GM10266 (cell line): ENCODE results near the gene NUP98.

ENCODE experiments used
- DNase-seq: peaks from one replicate; pipeline ENCODE4 v3.0.0; 2012; ENCODE audit errors: extremely low spot score
- TF ChIP-seq, protein P1 (sequence below): IDR thresholded peaks from 2 replicates; pipeline ENCODE4 v1.5.1; 2012; ENCODE audit warnings: mild to moderate bottlenecking, low read depth; ENCODE audit not compliant: control insufficient read depth, insufficient read depth; ENCODE audit errors: missing control alignments

The NUP98 gene

DNA sequence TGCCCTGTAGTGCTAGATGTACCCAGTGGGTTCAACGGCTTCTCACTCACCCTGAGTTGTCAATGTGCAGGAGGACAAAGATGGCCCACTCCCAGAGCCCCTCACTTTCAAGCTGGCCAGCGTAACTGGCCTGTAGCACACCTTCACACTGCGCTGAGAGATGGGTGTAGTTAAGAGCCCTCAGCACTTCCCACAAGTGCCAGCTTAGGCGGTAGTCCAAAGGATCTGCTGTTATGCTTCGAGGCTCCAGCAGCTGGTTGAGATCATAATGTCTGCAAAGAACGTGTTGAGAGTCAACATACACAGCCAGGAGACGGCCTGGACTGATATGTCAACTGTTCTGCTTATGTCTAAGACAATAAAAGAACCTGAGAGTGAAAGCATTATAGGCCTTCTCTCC, 111.4 kb downstream of the NUP98 start:
- no peak for DNase-seq

DNA sequence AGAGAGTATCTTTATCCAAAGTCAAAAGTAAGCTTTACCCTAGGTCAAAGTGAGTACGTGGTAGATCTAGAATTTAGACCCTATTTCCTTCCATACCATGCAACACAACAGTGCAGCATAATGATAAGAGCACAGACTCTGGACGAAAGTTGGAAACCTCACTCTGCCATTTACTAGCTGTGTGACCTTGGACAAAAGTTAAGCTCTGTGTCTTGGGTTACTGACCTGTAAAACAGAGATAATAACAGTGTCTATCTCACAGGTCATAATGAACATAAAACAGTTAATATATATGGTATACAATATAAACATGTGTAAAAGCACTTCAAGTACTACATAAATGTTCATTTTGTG, 112.6 kb downstream of the NUP98 start:
- DNase-seq: no peak
- TF ChIP-seq, protein P1, sequence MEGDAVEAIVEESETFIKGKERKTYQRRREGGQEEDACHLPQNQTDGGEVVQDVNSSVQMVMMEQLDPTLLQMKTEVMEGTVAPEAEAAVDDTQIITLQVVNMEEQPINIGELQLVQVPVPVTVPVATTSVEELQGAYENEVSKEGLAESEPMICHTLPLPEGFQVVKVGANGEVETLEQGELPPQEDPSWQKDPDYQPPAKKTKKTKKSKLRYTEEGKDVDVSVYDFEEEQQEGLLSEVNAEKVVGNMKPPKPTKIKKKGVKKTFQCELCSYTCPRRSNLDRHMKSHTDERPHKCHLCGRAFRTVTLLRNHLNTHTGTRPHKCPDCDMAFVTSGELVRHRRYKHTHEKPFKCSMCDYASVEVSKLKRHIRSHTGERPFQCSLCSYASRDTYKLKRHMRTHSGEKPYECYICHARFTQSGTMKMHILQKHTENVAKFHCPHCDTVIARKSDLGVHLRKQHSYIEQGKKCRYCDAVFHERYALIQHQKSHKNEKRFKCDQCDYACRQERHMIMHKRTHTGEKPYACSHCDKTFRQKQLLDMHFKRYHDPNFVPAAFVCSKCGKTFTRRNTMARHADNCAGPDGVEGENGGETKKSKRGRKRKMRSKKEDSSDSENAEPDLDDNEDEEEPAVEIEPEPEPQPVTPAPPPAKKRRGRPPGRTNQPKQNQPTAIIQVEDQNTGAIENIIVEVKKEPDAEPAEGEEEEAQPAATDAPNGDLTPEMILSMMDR: no peak

More for the DNA sequence above, 111.4 kb downstream of the NUP98 start:
- TF ChIP-seq, protein P1: no peak

DNA sequence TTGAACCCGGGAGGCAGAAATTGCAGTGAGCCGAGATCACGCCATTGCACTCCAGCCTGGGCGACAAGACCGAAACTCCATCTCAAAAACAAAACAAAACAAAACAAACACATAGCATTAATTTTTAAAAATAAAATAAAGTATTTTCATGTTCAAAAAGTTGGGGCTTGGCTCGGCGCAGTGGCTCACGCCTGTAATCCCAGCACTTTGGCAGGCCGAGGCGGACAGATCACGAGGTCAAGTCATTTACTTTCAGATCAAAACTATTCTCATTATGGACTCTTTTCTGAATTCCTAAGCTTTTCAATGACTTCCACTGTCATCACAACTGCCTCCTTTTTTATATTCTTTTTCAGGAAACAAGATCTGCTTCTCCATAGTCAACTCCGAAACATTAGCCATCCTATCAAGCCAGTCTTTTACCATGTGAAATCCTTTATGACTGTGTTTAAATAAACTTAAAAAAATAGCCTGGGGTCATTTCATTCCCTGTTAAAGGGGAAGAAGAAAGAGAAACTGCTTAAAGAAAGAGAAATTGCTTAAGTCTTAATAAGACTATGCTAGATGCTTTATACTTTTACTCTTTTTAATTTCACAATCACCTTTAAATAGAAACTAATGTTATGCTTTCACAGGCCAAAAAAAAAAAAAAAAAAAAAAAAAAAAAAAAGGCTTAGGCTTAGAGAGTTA, 113.1 kb downstream of the NUP98 start:
- no peak for DNase-seq
- TF ChIP-seq, protein P1: no peak

DNA sequence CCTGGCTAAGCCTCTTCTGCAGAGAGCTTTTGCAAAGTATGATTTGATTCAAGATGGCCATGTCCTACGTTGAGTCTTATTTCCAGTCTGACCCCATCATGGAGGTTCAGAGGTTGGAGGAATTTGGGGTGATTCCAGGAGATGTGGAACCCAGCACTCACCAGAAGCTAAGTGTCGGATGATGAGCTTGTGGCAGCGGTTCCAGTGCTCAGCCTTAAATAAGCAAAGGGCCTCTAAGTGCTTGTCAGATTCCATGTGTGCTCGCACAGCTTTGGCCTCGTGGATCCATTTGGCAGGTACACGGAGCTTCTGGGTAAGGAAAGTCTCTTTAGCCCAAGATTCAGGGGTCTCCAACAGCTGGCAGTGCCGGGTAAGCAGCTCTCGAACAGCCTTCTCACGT, 114.3 kb downstream of the NUP98 start:
- TF ChIP-seq, protein P1: no peak
- DNase-seq: no peak

DNA sequence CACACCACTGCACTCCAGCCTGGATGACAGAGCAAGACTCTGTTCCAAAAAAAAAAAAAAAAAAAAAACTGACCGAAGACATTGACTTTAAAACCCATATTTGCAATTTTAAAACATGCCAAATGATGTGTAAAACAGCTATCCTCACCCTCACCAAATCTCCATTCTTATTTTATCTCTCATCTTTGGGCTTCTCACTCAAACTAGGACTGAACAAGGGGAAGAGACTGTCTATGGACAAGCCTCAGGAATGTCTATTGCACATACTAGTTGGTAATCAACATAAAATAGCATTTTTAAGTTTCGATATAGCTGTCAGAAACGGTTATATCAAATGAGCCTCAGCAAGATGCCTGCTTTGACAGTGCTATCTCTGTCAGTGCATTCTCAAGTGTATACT, 118.3 kb downstream of the NUP98 start:
- TF ChIP-seq, protein P1: no peak
- DNase-seq: no peak

DNA sequence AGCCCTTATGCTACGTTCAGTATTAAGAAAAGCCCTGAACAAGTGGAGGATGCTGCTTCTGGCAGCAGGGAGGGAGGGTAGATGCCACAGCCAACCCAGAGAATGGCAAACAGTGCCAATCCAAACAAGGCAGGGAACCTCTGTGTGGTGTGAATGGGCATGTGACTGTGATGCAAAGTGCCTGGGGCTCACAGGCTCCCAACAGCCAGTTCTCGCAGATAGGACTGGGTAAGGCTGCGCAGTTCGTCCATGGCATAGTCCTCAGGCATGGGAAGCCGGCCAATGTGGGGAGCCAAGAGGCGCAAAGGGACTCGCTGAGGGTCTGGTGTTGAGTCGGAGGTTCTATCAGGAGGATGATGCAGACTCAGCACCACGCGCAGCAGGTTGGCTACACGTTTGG, 121.4 kb downstream of the NUP98 start:
- TF ChIP-seq, protein P1: no peak
- no peak for DNase-seq

DNA sequence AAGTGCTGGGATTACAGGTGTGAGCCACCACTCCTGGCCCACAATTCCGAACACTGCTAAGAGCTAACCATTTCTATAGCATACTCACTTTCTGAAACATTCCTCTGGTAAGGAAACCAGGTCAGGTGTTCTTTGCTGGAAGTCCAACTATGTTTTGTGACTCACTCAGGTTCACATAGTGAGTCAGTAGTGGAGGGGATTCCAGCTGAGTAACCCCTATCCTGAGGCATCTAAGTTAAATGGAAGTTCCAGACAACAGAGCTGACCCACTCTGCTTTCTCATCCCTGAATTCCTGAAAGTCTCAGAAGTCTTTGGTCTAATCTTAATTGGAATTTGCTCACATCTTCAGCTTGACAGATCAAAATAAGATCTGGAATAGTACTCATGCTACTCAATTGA, 123.2 kb downstream of the NUP98 start:
- TF ChIP-seq, protein P1: no peak

More for the DNA sequence above, 123.2 kb downstream of the NUP98 start:
- DNase-seq: no peak
